HCEC 1CT (cell line): ENCODE measurements around the gene KRTAP17-1.

Source experiments
- DNase-seq: peaks from one replicate; pipeline ENCODE4 v3.0.0-alpha.2; 2017

Gene KRTAP17-1

GRCh38 chr17:41332239-41332638 is 16.7 kb upstream of the KRTAP17-1 start:
- no peak for DNase-seq

GRCh38 chr17:41331606-41332005 is 16.1 kb upstream of the KRTAP17-1 start:
- DNase-seq, result no peak

GRCh38 chr17:41329279-41329948 is 13.9 kb upstream of the KRTAP17-1 start:
- peak; percentile 65 for DNase-seq

GRCh38 chr17:41328207-41328606 is 12.7 kb upstream of the KRTAP17-1 start:
- DNase-seq, result no peak

GRCh38 chr17:41327411-41328120 is 12.1 kb upstream of the KRTAP17-1 start:
- no peak for DNase-seq

GRCh38 chr17:41326173-41327145 is 10.9 kb upstream of the KRTAP17-1 start:
- no peak for DNase-seq

- no peak for DNase-seq
Measured at GRCh38 chr17:41325611-41326010, 10.1 kb upstream of the KRTAP17-1 start.

- DNase-seq, result no peak
Measured at GRCh38 chr17:41325126-41325525, 9.6 kb upstream of the KRTAP17-1 start.

GRCh38 chr17:41324180-41325075 is 8.9 kb upstream of the KRTAP17-1 start:
- peak; percentile 9 for DNase-seq

GRCh38 chr17:41322903-41323895 is 7.7 kb upstream of the KRTAP17-1 start:
- DNase-seq, result no peak

- peak; percentile 73 for DNase-seq
Measured at GRCh38 chr17:41322094-41322902, 6.8 kb upstream of the KRTAP17-1 start.

- DNase-seq, result no peak
Measured at GRCh38 chr17:41318231-41318630, 2.7 kb upstream of the KRTAP17-1 start.

- no peak for DNase-seq
Measured at GRCh38 chr17:41315814-41316445, 420 bp upstream of the KRTAP17-1 start.

GRCh38 chr17:41311111-41311510 is 4.4 kb downstream of the KRTAP17-1 start:
- DNase-seq, result no peak

- no peak for DNase-seq
Measured at GRCh38 chr17:41308918-41309359, 6.6 kb downstream of the KRTAP17-1 start, which contains the start of gene KRTAP16-1. TSS of gene KRTAP16-1 (minus strand) at chr17:41309309. CDS start at chr17:41309253, 56 bp downstream.

GRCh38 chr17:41308251-41308917 is 7.1 kb downstream of the KRTAP17-1 start:
- no peak for DNase-seq

GRCh38 chr17:41307647-41308046 is 7.9 kb downstream of the KRTAP17-1 start:
- DNase-seq, result no peak

GRCh38 chr17:41304091-41304490 is 11.4 kb downstream of the KRTAP17-1 start:
- no peak for DNase-seq

GRCh38 chr17:41302981-41303380 is 12.5 kb downstream of the KRTAP17-1 start:
- DNase-seq, result no peak
